Stimulated activated CD4-positive, alpha-beta T cell treated with anti-CD3 and anti-CD28 coated beads, TNF-alpha, amount 100 ng/mL, for 24 hours (primary cell): ENCODE measurements around the gene TFR2.
A peak's percentile ranks its signal among the peaks of the same experiment; 100 is the strongest.

Source experiments
- DNase-seq, 3 experiments: peaks; one replicate each; pipeline ENCODE4 v3.0.0-alpha.2; 2020; ENCODE audit warnings: low read depth in 3 of 3

TFR2 gene

GRCh38 chr7:100612730-100613390 lies 28.5 kb downstream of the TFR2 start:
- DNase-seq: no peak

GRCh38 chr7:100611983-100612729 lies 29.2 kb downstream of the TFR2 start, which contains the start of gene MOSPD3:
Gene MOSPD3 (plus strand): TSS chr7:100612540. CDS start chr7:100612792, 252 bp downstream.
- DNase-seq: peak; percentile 96 to 98 (median 98)

GRCh38 chr7:100609958-100610357 lies 31.4 kb downstream of the TFR2 start:
- no peak for DNase-seq

GRCh38 chr7:100607111-100607510 lies 34.2 kb downstream of the TFR2 start:
- no peak for DNase-seq

GRCh38 chr7:100606313-100606712 lies 35.0 kb downstream of the TFR2 start:
- DNase-seq: no peak

- peak in 1 of 3 experiments; percentile 52 for DNase-seq
These were observed 36.1 kb downstream of the TFR2 start for GRCh38 chr7:100604976-100605911.

- peak in 2 of 3 experiments; percentile 36 to 76 for DNase-seq
These were observed 37.0 kb downstream of the TFR2 start for GRCh38 chr7:100604028-100604975.

- DNase-seq: no peak
These were observed 37.7 kb downstream of the TFR2 start for GRCh38 chr7:100603726-100604027.

GRCh38 chr7:100602889-100603725 lies 38.2 kb downstream of the TFR2 start:
- no peak for DNase-seq

GRCh38 chr7:100600730-100601038 lies 40.7 kb downstream of the TFR2 start:
- DNase-seq: no peak

- DNase-seq: no peak
These were observed 41.2 kb downstream of the TFR2 start for GRCh38 chr7:100599911-100600729.

GRCh38 chr7:100598425-100598824 lies 42.9 kb downstream of the TFR2 start:
- DNase-seq: no peak

- DNase-seq: no peak
These were observed 46.2 kb downstream of the TFR2 start for GRCh38 chr7:100595188-100595587.

GRCh38 chr7:100591596-100591995 lies 49.8 kb downstream of the TFR2 start:
- DNase-seq: no peak

- DNase-seq: no peak
These were observed 51.1 kb downstream of the TFR2 start for GRCh38 chr7:100590077-100590737.

GRCh38 chr7:100589341-100589947 lies 51.9 kb downstream of the TFR2 start:
- DNase-seq: no peak

- DNase-seq: no peak
These were observed 52.9 kb downstream of the TFR2 start for GRCh38 chr7:100588438-100588837.

GRCh38 chr7:100586266-100587025 lies 54.9 kb downstream of the TFR2 start, which contains the start of gene FBXO24:
Gene FBXO24 (plus strand): TSS chr7:100586328. CDS start chr7:100586626, 298 bp downstream.
- peak; percentile 98 to 99 (median 99) for DNase-seq
